Hematopoietic multipotent progenitor cell treated with erythropoietin and hydrocortisone succinate and interleukin-3 and kit ligand, for 4 days (in vitro differentiated cells): ENCODE results near the gene RAB4A.

Source experiments
- DNase-seq: peaks from one replicate; pipeline ENCODE4 v3.0.0-alpha.2; 2015

Gene RAB4A

GRCh38 chr1:229270547-229271447, at the start of gene RAB4A:
TSS of gene RAB4A (plus strand) at chr1:229271111. CDS start at chr1:229271340, 229 bp downstream.
- peak; percentile 95 for DNase-seq

- no peak for DNase-seq
Observed at GRCh38 chr1:229222081-229222480, 48.8 kb upstream of the RAB4A start.

- no peak for DNase-seq
Observed at GRCh38 chr1:229223498-229223897, 47.4 kb upstream of the RAB4A start.

GRCh38 chr1:229224308-229224707, 46.6 kb upstream of the RAB4A start:
- DNase-seq, result no peak

- DNase-seq, result no peak
Observed at GRCh38 chr1:229225331-229225782, 45.6 kb upstream of the RAB4A start.

GRCh38 chr1:229226796-229227195, 44.1 kb upstream of the RAB4A start:
- DNase-seq, result no peak

- DNase-seq, result peak; percentile 84
Observed at GRCh38 chr1:229227298-229227919, 43.5 kb upstream of the RAB4A start.

- no peak for DNase-seq
Observed at GRCh38 chr1:229228522-229228921, 42.4 kb upstream of the RAB4A start.

- DNase-seq, result no peak
Observed at GRCh38 chr1:229229137-229229720, 41.7 kb upstream of the RAB4A start.

GRCh38 chr1:229229721-229230139, 41.2 kb upstream of the RAB4A start:
- DNase-seq, result no peak

- DNase-seq, result peak; percentile 48
Observed at GRCh38 chr1:229230140-229230892, 40.6 kb upstream of the RAB4A start.

- no peak for DNase-seq
Observed at GRCh38 chr1:229230893-229231753, 39.8 kb upstream of the RAB4A start.

- peak; percentile 14 for DNase-seq
Observed at GRCh38 chr1:229231754-229232119, 39.2 kb upstream of the RAB4A start.

- no peak for DNase-seq
Observed at GRCh38 chr1:229234870-229235472, 35.9 kb upstream of the RAB4A start.

GRCh38 chr1:229237320-229237719, 33.6 kb upstream of the RAB4A start:
- DNase-seq, result no peak

- DNase-seq, result no peak
Observed at GRCh38 chr1:229238231-229238630, 32.7 kb upstream of the RAB4A start.

- no peak for DNase-seq
Observed at GRCh38 chr1:229238674-229239415, 32.1 kb upstream of the RAB4A start.

GRCh38 chr1:229240532-229240931, 30.4 kb upstream of the RAB4A start:
- DNase-seq, result no peak

- DNase-seq, result no peak
Observed at GRCh38 chr1:229241390-229241789, 29.5 kb upstream of the RAB4A start.

GRCh38 chr1:229243638-229244037, 27.3 kb upstream of the RAB4A start:
- no peak for DNase-seq

- no peak for DNase-seq
Observed at GRCh38 chr1:229244091-229244490, 26.8 kb upstream of the RAB4A start.
